ENCODE measurements around the gene HARBI1.

- TF ChIP-seq ZNF274 (IDR thresholded peaks at IDR 0.05; ENCODE audit: low read depth, low read length) (no peak), YY1 (IDR thresholded peaks at IDR 0.05; ENCODE audit: insufficient read depth, insufficient read length) (no peak), SUZ12 (IDR thresholded peaks at IDR 0.05; ENCODE audit: extremely low read depth, insufficient read depth, insufficient read length) (no peak)
Observed at GRCh38 chr11:46577058-46577457, 40.0 kb downstream of the HARBI1 start.

All from NT2/D1 (cell line).